Esophagus muscularis mucosa (tissue), 3 donors: ENCODE results near the gene C17orf78.

Experiments used
- POLR2A ChIP-seq: fragments of 450-650 bp; IDR thresholded peaks from one replicate; pipeline ENCODE4 v1.6.1; 2017; ENCODE audit warnings: antibody characterized with exemption, moderate library complexity, mild to moderate bottlenecking, low read depth
- POLR2AphosphoS5 ChIP-seq, 2 donors: sonication (generic); formaldehyde crosslinking; IDR thresholded peaks; one replicate each; pipeline ENCODE4 v1.6.1; 2017; ENCODE audit warnings: antibody characterized with exemption in 2 of 2
- TF ChIP-seq, protein P1 (sequence below), 3 experiments: fragments of 200-600 bp in 2 of 3; fragments of 450-650 bp in 1 of 3; sonication (generic) in 2 of 3; IDR thresholded peaks; one replicate each; pipeline ENCODE4 v1.5.1; 2017 to 2019; ENCODE audit warnings: antibody characterized with exemption in 3 of 3, mild to moderate bottlenecking in 2 of 3, moderate library complexity in 1 of 3

DNA sequence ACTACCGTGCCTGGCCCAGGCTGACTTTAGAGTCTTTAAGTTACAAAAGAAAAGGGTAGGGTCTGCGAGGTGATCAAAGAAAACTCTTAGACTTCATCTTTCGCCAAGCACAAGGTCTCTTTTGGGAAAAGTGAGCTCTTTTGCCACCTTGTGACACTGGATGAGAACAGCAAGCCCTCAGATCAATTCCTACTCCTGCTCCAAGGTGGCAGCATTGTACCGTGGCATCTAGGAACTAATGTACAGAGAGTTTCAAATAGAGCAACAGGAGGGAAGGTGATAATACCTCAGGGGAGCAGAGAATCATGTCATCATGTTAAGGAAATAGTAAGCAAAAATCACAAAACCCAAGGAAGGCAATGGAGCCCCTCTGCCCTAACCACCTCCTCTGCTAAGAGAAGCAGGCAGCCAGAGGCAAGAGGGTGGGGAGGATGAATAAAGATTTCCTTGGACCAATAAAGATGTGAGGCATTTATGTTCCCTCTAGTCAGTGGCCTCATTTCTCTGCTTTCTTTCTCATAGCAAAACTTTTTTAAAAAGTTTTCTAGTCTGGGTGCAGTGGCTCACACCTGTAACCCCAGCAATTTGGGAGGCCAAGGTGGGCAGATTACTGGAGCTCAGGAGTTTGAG lies 2.1 kb upstream of the C17orf78 start:
- TF ChIP-seq, protein P1, sequence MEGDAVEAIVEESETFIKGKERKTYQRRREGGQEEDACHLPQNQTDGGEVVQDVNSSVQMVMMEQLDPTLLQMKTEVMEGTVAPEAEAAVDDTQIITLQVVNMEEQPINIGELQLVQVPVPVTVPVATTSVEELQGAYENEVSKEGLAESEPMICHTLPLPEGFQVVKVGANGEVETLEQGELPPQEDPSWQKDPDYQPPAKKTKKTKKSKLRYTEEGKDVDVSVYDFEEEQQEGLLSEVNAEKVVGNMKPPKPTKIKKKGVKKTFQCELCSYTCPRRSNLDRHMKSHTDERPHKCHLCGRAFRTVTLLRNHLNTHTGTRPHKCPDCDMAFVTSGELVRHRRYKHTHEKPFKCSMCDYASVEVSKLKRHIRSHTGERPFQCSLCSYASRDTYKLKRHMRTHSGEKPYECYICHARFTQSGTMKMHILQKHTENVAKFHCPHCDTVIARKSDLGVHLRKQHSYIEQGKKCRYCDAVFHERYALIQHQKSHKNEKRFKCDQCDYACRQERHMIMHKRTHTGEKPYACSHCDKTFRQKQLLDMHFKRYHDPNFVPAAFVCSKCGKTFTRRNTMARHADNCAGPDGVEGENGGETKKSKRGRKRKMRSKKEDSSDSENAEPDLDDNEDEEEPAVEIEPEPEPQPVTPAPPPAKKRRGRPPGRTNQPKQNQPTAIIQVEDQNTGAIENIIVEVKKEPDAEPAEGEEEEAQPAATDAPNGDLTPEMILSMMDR (IDR thresholded peaks at IDR 0.05): peak; percentile 90 to 98 (median 95)
- TF ChIP-seq POLR2A (no peak), POLR2AphosphoS5 (IDR thresholded peaks at IDR 0.05) (peak in 1 of 2 donors; percentile 34)
